HepG2 (cell line): ENCODE data around the gene RIPOR3. TPM values are rescaled to one million over a fixed set of nuclear protein-coding genes. Genes with fewer than 3 reads are reported as not detected.

Experiments used
- BHLHE40 ChIP-seq: IDR thresholded peaks from 2 replicates; pipeline ENCODE4 v1.6.1; 2011; ENCODE audit warnings: low read length, improper control_type of control experiment
- DBP ChIP-seq: sonication (generic); formaldehyde crosslinking; IDR thresholded peaks from 2 replicates; pipeline ENCODE4 v1.4.0; 2020; ENCODE audit warnings: missing genetic modification reagents; ENCODE audit errors: not compliant biosample characterization
- EP300 ChIP-seq, 3 experiments: sonication (generic) in 1 of 3; formaldehyde crosslinking in 1 of 3; IDR thresholded peaks; 2 replicates each; pipeline versions ENCODE4 v1.5.1 to v1.6.1; 2011 to 2020; ENCODE audit warnings: low read depth in 2 of 3, low read length in 2 of 3, borderline replicate concordance in 1 of 3, improper control_type of control experiment in 1 of 3, mild to moderate bottlenecking in 1 of 3, missing genetic modification reagents in 1 of 3, moderate library complexity in 1 of 3
- FOSL2 ChIP-seq: sonication (generic); formaldehyde crosslinking; IDR thresholded peaks from 2 replicates; pipeline ENCODE4 v1.4.0; 2020; ENCODE audit warnings: missing genetic modification reagents
- FOXM1 ChIP-seq: sonication (generic); formaldehyde crosslinking; IDR thresholded peaks from 2 replicates; pipeline ENCODE4 v1.5.0; 2020; ENCODE audit warnings: missing genetic modification reagents
- GABPB1 ChIP-seq: IDR thresholded peaks from 2 replicates; pipeline ENCODE4 v1.6.1; 2016; ENCODE audit warnings: mild to moderate bottlenecking, missing genetic modification reagents, moderate library complexity, missing compliant biosample characterization
- IKZF5 ChIP-seq: IDR thresholded peaks from 2 replicates; pipeline ENCODE4 v1.6.1; 2018; ENCODE audit warnings: missing genetic modification reagents, mild to moderate bottlenecking, missing compliant biosample characterization
- ISL2 ChIP-seq: sonication (generic); formaldehyde crosslinking; IDR thresholded peaks from 2 replicates; pipeline ENCODE4 v1.5.0; 2020; ENCODE audit warnings: missing genetic modification reagents
- LRRFIP1 ChIP-seq: sonication (generic); formaldehyde crosslinking; conservative IDR thresholded peaks from 2 replicates; pipeline ENCODE4 v1.4.0; 2020; ENCODE audit warnings: missing genetic modification reagents
- MIXL1 ChIP-seq: IDR thresholded peaks from 2 replicates; pipeline ENCODE4 v1.6.1; 2016
- MXI1 ChIP-seq: IDR thresholded peaks from 3 replicates; pipeline ENCODE4 v1.6.1; 2012; ENCODE audit warnings: low read depth, low read length, inconsistent platforms, borderline replicate concordance
- PAXIP1 ChIP-seq: sonication (generic); formaldehyde crosslinking; conservative IDR thresholded peaks from 2 replicates; pipeline ENCODE4 v1.4.0; 2020; ENCODE audit warnings: mild to moderate bottlenecking, missing genetic modification reagents, moderate library complexity
- SALL1 ChIP-seq: sonication (generic); formaldehyde crosslinking; IDR thresholded peaks from 2 replicates; pipeline ENCODE4 v1.8.0; 2022; ENCODE audit warnings: mild to moderate bottlenecking, missing genetic modification reagents
- SMAD1 ChIP-seq: sonication (generic); formaldehyde crosslinking; IDR thresholded peaks from 2 replicates; pipeline ENCODE4 v1.4.0; 2020; ENCODE audit warnings: missing genetic modification reagents, low read depth, mild to moderate bottlenecking, borderline replicate concordance
- SP1 ChIP-seq, 2 experiments: fragments of 450-650 bp in 1 of 2; sonication (generic) in 1 of 2; formaldehyde crosslinking in 1 of 2; IDR thresholded peaks; 2 replicates each; pipeline versions ENCODE4 v1.4.0 to v1.6.1; 2016 to 2020; ENCODE audit warnings: missing genetic modification reagents in 1 of 2
- SRSF9 ChIP-seq: fragments of 200-400 bp; formaldehyde crosslinking; IDR thresholded peaks from 2 replicates; pipeline ENCODE4 v1.6.1; 2018; ENCODE audit warnings: borderline replicate concordance, mild to moderate bottlenecking, low read depth, low read length; ENCODE audit not compliant: insufficient read depth, poor library complexity, severe bottlenecking
- YEATS2 ChIP-seq: sonication (generic); formaldehyde crosslinking; IDR thresholded peaks from 2 replicates; pipeline ENCODE4 v1.4.0; 2020; ENCODE audit warnings: missing genetic modification reagents, borderline replicate concordance
- polyA plus RNA-seq, 8 experiments: library from polyadenylated mRNA; depleted of rRNA in 3 of 8; stranded (reverse) in 7 of 8; unstranded in 1 of 8; fragments of >200 nt; fragmentation: Illumina TruSeq in 4 of 8; extraction: Trizol in 4 of 8; gene quantifications; 2 replicates each; pipeline versions ENCODE4 v1.2.1 to v1.2.3, GENCODE V29; 2011 to 2016; ENCODE audit warnings: low read depth in 4 of 8, missing spikeins in 1 of 8, mixed read lengths in 1 of 8; ENCODE audit not compliant: insufficient read depth in 1 of 8
- total RNA-seq, 5 experiments: library from RNA; depleted of rRNA; stranded (reverse); fragments of >200 nt; fragmentation: Illumina TruSeq; extraction: Trizol; gene quantifications; 2 replicates each; pipeline ENCODE4 v1.2.3, GENCODE V29; 2016; ENCODE audit warnings: low read depth in 1 of 5

RIPOR3 gene
- total and polyA plus RNA-seq, 2 of the 13 experiments (the other 11 are each of a cell fraction or from before 2014, with no cell fraction given): 0.18 TPM; not detected in 1

- TF ChIP-seq FOXM1 (CRISPR knock-in tag) (no peak), FOSL2 (CRISPR knock-in tag) (peak; percentile 87), BHLHE40 (peak; percentile 69), IKZF5 (CRISPR knock-in tag) (peak; percentile 97), SALL1 (CRISPR knock-in tag) (peak; percentile 98), GABPB1 (CRISPR knock-in tag) (peak; percentile 48; the same call in 1 of the 2 replicates), EP300 (IDR thresholded peaks at IDR 0.05; ENCODE audit: low read depth in 2 of 2, low read length in 2 of 2) (peak; percentile 66 to 67; a peak in 3 of 4 replicates), EP300 (CRISPR knock-in tag; IDR thresholded peaks at IDR 0.05; ENCODE audit: borderline replicate concordance) (peak; percentile 50; the same call in 1 of the 2 replicates), ISL2 (peak; percentile 58; the same call in 1 of the 2 replicates), DBP (CRISPR knock-in tag) (peak; percentile 93), MIXL1 (CRISPR knock-in tag) (peak; percentile 80), SRSF9 (no peak), SMAD1 (CRISPR knock-in tag) (0 out of 2 replicates have a peak, but pooled peaks have one; percentile 54), SP1 (IDR thresholded peaks at IDR 0.05) (no peak), SP1 (CRISPR knock-in tag; IDR thresholded peaks at IDR 0.05) (no peak), PAXIP1 (CRISPR knock-in tag) (peak; percentile 85), YEATS2 (CRISPR knock-in tag) (peak; percentile 55; the same call in 1 of the 2 replicates), LRRFIP1 (no peak), MXI1 (peak; percentile 17; the same call in 1 of the 3 replicates)
These were observed 11.0 kb downstream of the RIPOR3 start (continued) for GRCh38 chr20:50680105-50680960.
